GM21528 (cell line): ENCODE results near the gene BMPER.

Source experiments
- ATAC-seq: cut with Tn5 transposase; IDR thresholded peaks from one replicate; pipeline ENCODE4 v1.9.1; 2021; ENCODE audit warnings: mild to moderate bottlenecking, moderate library complexity; ENCODE audit not compliant: unreplicated experiment, low FRiP score

Gene BMPER

DNA sequence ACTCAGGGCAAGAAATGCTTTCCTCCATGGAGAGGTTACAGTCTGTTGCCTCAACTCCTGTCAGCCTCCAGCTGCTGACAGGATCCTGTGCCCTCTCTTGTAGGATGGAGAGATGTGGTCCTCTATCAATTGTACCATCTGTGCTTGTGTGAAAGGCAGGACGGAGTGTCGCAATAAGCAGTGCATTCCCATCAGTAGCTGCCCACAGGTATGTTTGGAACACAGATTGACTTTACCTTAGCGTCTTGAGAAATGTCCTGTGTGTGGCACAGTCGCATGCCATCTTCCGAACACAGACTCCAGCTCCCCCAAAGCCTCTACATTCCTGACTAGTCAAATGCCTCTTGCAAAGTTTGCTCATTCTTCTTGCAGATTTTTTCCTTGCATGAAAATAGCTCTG lies 152.6 kb downstream of the BMPER start:
- ATAC-seq: no peak

DNA sequence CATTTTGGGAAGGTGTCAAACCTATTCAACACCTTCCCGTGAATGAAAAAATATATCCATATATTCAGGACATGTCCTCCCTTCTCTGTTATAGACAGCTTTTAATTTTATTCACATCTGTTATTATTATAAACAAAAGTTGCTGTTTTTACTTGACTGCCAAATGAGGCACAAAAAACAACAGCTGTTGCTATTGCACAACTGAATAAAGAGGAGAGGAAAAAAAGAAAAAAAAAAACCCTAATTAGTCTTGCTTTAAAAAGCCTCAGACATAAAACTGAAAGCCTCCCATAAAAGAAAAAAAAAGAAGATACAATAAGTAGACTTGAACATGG lies 153.4 kb downstream of the BMPER start:
- no peak for ATAC-seq

DNA sequence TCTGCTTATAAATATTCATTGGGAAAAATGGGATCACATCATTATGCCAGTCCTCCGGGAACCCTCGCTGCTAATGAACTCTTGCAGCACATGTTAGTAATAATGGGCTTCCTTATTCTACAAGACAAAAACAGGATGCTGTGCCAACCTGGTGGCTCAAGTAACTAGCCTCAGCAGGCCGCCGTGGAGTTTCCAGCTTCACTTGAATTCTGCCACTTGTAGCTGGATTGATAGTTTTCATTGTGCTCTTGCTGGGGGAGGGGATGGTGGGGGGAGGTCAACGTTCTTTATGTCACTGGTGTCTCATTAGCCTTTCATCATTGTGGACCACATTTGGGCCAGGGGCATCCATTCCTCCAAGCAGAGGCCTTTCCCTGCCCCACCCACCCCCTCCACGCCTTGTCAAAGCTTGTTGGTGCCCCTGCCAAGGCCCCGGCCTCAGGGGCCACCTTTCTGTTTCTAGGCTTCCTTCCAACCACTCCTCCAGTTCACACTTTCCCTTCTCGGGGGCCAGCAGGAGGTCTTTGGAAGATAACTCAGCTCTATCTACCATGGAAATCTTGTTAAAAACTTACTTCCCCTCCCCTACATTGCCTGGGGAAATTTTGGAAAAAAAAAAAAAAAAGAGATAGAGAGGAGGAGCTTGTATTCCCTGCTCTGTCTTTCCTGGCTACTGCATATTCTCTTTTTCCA lies 153.9 kb downstream of the BMPER start:
- ATAC-seq: no peak

DNA sequence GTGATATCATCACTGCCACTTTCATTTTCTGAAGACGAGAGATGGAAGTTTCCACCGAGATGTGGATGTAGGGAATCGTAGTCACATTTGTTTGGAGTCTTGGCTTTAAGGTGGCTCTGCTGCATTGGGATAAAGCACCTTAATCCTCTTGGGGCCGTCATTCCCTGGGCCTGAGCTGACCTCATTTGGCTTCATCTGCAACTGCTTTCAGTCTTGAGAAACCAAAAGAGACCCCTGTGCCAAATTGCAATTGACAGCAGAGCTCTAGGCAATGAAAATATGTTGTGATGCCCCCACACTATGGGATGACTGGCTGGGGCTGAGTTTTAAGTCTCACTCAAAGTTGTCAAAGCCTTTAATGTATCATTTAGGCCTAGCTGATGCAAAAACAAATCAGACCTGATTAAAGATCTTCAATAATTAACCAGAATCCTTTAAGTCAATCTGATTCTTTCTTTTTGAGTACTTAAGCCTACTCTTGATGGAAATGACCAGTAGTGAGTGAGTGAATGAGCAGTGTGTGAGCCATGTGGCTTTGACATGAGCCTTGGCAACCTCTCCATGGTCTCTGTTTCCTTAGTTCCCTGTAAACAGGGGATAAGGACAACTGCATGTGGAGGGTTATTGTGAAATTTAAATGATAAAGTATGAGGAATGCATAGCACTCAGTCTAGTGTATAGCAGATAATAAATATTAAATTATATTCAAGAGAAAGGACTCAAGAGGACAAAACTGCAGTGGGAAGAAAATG lies 155.0 kb downstream of the BMPER start:
- ATAC-seq: no peak

DNA sequence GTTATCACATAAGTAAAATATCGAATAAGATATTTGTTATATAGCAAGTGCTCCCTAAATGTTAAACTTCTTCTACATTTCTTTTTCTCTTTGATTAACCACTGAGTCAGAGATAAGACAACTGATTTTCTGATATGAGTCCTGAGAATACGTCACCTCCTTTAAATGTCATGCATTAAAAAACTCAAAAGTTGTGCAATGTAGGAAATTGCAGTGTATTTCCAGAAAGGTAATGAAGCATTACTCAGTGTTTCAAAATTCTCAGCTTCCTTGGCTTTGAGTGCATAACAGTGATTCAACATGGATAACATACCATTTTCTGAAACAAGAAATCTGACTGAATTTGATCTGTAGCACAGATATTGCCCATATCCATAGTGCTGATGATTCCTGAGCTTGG lies 155.8 kb downstream of the BMPER start:
- no peak for ATAC-seq

DNA sequence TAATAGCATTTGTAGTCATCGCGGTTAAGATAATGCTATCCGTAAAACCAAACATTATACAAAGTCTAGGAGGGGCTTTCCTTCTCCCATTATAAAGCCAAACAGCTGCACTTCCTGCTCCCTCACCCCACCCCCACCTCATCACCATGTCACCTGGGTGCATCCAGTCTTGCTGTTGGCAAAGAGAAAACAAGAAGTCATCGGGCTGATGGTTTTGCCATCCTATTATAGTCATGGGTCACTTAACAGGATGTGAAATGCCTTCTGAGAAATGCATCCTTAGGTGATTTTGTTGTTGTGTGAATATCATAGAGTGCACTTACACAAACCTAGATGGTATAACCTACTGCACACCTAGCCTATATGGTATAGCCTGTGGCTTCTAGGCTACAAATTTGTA lies 157.0 kb downstream of the BMPER start:
- ATAC-seq: no peak

DNA sequence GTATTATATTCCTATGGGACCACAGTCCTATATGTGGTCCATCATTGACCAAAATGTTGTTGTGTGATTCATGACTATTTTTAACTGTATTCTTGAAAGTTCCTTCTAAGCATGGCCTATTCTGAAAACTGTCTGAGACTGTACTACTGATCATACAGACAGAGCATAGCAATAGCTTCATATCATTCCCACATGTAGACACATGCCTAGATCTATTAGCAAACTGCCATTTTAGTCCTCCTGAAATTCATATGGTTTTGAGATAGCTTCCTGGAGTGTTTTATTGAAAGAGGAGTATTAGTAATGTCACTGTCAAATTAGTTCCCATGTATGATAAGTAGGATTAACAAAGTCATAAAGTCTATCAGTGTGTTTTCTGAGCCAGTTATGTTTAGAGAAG lies 157.5 kb downstream of the BMPER start:
- ATAC-seq: no peak

DNA sequence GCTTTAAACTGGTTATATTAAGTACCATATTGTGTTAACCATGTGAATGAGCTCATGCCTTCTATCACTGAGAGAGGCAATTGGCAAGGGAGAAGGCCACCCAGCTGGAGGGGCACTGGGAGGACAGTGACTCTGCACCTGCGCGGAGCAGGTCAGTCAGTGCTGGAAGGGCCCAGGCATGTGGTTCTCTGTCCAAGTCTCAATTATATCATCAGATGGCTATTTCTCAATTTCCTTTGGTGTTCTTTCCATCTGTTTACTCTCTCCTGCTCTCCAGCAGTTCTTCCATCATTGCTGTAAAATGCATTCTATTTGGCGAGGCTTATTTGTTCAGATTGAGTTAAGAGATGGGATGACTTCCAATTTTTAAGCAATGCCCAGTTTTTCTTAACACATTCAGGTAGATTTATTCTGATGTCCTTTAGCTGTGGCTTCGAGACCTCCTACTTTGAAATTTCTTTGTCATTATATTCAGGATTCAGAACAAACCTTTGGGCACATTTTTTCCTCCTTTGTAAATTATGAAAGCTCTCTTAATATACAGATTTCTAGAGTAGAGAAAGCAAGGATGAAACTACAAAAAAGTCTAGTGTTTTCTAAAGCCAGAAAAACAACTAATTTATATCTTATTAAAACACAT lies 159.3 kb downstream of the BMPER start:
- ATAC-seq: no peak

DNA sequence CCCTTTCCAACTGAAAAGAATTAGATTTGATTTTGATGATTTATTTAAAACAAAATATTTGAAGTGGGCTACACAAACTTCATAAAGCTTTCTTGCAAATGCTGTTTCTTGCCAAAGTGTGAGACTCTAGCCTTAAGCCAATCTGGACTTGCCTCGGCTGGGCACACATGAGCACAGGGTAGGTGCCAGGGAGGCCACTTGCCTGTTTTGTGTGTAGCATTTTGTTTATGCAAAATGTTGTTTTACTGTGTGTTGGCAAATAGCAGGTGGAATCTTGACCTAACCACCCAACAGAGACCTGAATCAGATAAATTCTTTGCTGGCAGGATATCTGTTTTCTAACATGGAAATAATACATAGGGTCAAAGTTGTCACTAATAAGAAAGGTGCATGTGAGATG lies 161.1 kb downstream of the BMPER start:
- ATAC-seq: no peak

DNA sequence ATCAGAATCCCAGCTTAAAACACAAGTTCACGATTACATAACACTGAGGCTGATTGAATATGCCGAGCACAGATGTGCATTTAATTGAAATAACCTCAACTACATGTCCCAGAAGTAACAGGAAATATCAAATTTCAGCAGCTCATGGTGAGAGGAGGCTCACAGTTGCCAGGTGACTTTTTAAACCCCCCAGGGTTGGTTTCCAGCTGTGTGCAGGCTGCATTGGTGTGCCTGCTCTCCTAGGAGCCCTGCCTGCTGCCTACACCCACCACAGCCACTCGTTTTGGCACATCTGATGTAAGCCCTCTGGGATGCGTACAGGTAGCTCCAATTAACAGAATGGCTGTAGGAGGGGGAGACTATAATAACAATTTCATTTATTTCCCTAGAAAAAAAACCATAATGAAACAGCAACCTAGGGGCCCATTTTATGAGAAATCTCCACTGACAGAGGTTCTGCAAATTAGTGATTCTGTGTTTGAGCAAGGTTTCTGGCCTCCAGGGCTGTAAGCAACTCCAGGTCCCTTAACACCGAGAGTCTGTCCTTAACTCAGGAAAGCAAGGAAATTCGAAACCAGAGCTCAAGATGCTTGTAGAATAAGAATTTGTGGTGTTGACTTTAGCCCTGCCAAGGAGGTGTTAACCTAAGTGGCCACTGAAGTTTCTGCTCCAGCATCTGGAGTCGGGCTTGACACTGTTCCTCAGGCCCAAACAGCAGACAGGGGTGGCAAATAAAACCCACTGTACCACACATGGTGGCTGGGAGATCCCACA lies 161.9 kb downstream of the BMPER start:
- ATAC-seq: no peak

DNA sequence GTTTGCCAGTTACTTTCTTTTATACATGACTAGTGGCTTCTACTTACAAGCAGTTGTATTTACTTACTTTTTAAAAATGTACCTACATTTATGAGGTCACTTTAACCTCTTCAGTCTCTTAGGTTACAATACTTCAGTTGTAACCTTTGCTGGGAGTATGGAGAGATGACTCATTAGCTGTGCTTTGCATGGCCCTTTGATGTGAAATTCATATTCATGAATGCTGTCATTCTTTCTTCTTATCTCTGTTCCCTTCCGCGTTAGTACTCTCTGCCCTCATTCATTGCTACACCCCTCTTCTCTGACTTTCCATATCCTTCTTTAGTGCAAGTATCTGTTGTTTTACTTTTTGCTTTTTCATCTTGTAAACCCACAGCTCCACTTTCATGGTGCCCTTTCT lies 164.3 kb downstream of the BMPER start:
- no peak for ATAC-seq

DNA sequence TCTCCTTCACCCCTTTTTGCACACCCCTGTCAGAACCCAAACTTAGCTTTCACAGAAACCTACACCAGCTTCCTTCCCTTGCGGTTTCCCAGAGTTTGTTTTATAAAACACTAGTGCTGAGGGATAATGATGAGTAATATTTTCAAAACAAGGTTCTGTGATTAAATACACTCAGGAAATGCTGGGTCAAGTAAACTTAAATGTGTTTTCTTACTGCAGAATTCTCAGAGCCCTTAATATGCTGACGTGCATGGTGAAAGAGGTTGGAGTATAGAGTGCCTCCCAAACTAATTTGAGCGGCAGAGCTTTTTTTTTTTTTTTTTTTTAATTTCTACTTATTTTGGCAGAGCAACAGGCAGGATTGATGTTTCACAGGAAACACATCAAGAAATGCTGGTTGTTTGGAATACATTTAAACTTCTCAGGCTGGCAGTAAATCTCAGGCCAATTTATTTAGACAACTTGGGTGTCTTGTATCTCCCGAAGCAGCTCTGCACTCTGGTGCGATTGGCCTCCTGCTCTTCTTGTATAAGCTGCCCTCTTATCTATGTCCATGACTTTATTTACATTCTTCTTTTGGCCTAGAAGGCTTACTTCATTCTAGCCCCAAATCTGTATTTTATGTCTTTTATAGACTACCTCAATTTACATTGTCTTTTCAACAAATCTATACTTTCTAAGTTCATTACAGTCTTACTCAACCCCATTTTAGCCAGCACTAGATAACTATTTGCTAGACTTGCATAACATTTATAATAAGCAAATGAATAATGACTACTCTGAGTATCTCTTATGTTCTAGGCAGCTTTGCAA lies 165.4 kb downstream of the BMPER start:
- no peak for ATAC-seq

DNA sequence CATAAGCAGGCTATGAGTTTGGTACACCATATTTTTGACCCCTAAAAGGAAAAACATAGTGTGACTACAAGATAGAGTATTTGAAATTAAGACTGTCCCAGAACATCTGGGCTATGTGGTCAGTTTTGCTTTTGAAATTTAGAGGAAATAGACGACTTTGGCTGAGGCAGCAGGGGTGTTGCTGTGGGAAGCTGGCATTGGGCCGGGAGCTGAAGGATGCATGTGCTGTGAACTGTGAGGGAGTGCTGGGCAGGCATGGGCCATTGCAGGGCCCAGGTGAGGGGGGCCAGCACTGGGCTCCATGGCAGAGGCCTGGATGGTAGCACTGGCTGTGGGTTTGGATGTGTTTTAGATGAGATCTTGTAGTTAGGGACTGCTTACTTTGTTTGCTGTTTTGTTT lies 168.3 kb downstream of the BMPER start:
- ATAC-seq: no peak

DNA sequence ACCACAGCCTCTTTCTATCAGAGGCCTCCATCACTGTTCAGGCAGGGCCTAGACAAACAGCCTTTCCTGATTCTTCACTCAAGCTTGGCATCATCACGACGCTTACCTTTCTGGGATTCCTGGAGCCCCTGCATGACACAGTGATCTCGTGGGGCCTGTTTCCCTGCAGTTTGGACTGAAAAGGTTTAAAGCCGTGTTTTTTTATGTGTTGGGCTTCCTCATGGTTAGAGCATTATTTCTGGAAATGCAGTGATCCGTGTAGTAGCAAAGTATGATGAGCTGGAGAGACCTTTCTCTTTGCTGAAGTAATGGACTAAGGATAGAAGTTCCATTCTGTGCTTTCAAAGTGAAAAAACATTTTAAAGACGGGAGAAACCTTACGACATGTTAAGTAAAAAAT lies 169.1 kb downstream of the BMPER start:
- ATAC-seq: no peak

DNA sequence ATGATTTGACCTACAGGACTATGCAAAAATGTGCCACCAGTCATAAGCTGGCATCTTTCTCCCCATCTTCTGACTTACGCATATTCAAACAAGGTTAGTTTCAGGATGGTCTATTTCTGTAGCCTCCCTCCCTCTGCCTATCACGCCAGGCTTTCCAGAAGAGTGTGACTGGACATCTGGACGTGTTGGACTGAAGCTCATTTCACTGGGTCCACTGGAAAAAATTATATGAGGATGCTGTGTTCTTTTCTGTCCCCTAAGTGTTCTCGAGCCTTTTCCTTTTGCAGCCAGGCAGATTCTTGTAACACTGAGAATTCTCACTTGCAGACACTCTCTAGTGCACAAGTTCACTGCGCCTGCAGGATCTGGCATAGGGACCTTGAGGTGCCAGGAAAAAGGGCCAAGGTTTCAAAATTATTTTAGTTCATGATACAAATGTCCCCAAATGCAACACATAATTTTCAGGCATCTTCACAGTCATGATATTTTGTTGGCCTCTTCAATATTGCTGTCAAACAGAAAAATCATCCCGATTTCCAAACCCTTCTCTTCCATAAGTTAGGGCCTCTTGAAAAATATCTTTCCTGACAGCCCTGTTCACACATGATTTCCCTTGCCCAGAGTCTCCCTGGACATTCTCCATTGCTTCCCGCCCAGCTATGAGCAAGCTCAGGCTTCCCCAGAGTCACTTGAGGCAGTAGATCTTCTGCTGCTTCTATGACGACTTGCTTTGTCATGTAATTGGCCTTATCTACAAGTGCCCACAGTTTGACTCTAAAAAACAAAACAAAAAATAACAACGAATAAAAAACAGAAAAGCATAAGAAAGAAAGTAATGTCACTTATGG lies 170.4 kb downstream of the BMPER start:
- no peak for ATAC-seq

DNA sequence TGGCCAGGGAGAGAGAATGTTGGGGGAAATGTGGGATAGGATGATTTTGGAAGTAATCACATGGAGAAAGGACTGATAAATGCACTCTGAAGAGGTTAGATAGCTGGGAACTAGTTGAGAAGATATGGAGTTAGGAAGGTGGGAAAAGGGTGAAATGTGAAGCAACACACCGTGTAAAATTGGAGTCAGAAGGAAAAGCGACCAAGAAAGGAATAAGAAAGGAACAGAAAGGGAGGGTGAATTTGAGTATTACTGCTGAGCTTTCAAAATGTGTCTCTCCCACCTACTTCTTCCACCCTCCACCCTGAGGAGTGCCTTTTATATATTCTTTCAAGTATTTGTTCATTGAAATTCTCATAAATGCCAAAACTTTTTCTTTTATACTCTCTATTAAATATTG lies 171.8 kb downstream of the BMPER start:
- ATAC-seq: no peak

DNA sequence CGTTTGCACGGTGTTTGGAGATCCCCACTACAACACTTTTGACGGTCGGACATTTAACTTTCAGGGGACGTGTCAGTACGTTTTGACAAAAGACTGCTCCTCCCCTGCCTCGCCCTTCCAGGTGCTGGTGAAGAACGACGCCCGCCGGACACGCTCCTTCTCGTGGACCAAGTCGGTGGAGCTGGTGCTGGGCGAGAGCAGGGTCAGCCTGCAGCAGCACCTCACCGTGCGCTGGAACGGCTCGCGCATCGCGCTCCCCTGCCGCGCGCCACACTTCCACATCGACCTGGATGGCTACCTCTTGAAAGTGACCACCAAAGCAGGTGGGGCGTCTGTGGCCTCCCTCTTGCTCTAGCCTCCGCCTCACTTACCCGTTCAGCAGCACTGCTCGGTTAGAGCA lies 173.5 kb downstream of the BMPER start:
- ATAC-seq: no peak

DNA sequence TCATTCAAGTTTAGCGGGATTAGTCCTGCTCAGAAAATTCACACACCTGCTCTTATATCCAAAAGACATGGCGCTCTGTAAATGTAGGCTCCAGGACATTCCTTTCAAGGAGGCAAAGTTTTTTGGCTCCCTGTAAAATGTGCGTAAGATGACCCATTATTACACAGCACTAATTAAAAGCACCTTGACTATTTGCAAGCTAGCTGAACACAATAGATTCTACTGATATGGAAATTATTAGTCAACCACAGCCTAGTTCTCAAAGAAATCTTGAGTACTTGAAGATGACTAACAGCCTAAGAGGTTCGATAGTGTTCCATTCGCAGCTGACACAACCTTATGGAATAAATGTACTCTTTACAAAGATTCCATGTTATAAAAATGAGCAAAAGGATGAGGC lies 175.2 kb downstream of the BMPER start:
- ATAC-seq: no peak

DNA sequence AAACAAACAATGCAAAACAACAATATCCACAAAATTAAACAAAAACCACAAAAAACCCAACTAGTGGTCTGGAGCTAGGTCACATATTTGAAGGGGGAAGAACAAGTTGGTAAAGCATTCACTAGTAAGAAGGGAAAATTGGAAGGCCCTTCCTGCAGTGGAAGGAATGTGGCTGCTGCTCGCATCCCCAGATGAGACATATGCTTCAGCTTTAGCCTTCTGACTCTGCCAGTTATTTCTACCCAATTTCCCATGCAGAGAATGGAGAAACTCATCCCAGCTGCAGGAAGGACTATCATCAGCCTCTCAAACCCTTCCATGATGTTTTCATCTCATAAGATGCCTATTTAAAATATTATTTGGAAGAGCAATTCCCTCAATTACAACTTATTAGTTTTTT lies 176.6 kb downstream of the BMPER start:
- no peak for ATAC-seq

DNA sequence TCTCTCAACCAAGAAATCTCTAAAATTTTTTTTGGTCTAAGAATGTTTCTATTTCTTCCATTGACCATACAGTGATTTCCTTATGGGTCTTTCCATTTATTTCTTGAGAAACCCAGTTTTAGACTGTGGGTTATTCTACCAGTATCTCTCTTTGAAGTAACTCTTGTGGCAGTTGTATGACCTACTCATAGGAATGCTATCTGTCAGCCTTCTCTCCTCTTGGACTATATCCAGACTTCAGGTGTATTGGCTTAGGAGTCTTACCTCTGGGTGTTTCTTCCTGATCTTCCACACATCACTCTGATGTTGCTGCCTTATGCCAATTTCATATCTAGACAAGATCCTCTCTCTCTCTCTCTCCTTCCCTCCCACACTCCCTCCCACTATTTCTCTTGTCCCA lies 178.1 kb downstream of the BMPER start:
- ATAC-seq: no peak
